GM10266 (cell line): ENCODE data around the gene ZNF844.

Source experiments
- DNase-seq: peaks from one replicate; pipeline ENCODE4 v3.0.0; 2012; ENCODE audit errors: extremely low spot score
- CTCF ChIP-seq: IDR thresholded peaks from 2 replicates; pipeline ENCODE4 v1.5.1; 2012; ENCODE audit warnings: mild to moderate bottlenecking, low read depth; ENCODE audit not compliant: control insufficient read depth, insufficient read depth; ENCODE audit errors: missing control alignments

The ZNF844 gene

GRCh38 chr19:12064590-12065538, at the start of gene ZNF844:
TSS of gene ZNF844 (plus strand) at chr19:12064731. CDS start at chr19:12064874, 143 bp downstream.
- DNase-seq = peak; percentile 92
- no peak for TF ChIP-seq CTCF

GRCh38 chr19:12015015-12015752, 49.3 kb upstream of the ZNF844 start:
- DNase-seq = no peak
- TF ChIP-seq CTCF = no peak

- TF ChIP-seq CTCF = no peak
Measured at GRCh38 chr19:12015753-12016116, 48.8 kb upstream of the ZNF844 start.

GRCh38 chr19:12034198-12034597, 30.3 kb upstream of the ZNF844 start:
- TF ChIP-seq CTCF = no peak

More at GRCh38 chr19:12015753-12016116, 48.8 kb upstream of the ZNF844 start:
- no peak for DNase-seq

GRCh38 chr19:12034620-12035019, 29.9 kb upstream of the ZNF844 start:
- no peak for TF ChIP-seq CTCF
- DNase-seq = no peak

More at GRCh38 chr19:12034198-12034597, 30.3 kb upstream of the ZNF844 start:
- DNase-seq = no peak

DNA sequence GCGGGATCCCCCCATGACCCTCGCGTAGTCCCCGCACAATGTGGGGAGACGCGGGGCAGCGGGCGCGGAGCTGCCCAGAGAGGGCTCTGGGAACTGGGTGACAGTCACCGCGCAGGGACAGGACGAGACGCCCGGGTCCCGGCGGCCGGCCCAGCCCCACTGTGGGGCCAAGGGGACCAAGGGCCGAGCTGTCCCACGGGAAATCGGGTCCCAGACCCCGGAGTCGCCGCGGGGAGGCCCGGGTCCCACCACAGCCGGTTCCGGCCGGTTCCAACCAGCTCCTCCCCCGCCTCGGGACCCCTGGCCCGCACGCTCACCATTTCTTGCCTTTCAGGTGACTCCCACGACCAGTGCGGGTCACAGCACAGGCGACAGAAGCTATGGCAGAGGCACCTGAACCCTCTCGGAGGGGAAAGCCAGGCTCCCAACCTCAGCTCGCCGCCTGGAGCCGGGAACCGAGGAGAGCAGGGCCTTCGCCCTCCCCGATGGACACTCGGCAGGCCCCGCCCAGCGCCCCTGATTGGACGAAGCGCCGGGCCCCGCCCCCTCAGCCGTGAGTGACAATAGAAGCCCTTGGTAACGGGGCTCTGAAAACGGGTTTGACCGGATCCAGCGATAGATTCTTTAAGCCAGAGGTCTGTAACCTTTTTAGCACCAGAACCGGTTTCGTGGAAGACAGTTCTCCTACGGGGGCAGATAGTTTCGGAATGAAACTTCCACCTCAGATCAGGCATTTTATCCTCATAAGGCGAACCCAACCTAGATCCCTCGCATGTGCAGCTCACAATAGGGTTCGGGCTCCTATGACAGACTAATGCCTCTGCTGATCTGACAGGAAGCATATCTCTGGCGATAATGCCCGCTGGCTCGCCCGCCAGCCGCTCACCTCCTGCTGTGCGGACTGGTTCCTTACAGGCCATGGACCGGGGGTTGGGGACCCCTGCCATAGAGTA, 29.0 kb upstream of the ZNF844 start, which contains the start of gene ZNF433:
TSS of gene ZNF433 (minus strand) at position 460 of the 953 bp plus-strand sequence. CDS start at position 320, 140 bp downstream.
- no peak for TF ChIP-seq CTCF
- DNase-seq = peak; percentile 93
